CD4-positive, alpha-beta T cell treated with Interleukin-15 for 1 hour (primary cell): ENCODE data around the gene HIRA.
"Not testable (repeated sequence)": the region's sequence is repeated elsewhere in the genome, so short reads cannot be mapped to it uniquely, and the experiment has no call there.

ENCODE experiments used
- DNase-seq: peaks from one replicate; pipeline ENCODE4 v3.0.0-alpha.2; 2020

Gene HIRA

GRCh38 chr22:19320136-19320535 lies 111.4 kb downstream of the HIRA start:
- DNase-seq, result not testable (repeated sequence)

GRCh38 chr22:19319281-19319680 lies 112.3 kb downstream of the HIRA start:
- no peak for DNase-seq

GRCh38 chr22:19317865-19318264 lies 113.7 kb downstream of the HIRA start:
- no peak for DNase-seq

- DNase-seq, result no peak
Measured at GRCh38 chr22:19307872-19308271, 123.7 kb downstream of the HIRA start.

GRCh38 chr22:19306535-19306934 lies 125.0 kb downstream of the HIRA start:
- DNase-seq, result not testable (repeated sequence)

GRCh38 chr22:19304547-19304946 lies 127.0 kb downstream of the HIRA start:
- DNase-seq, result no peak

GRCh38 chr22:19303785-19304184 lies 127.7 kb downstream of the HIRA start:
- DNase-seq, result no peak

GRCh38 chr22:19295733-19296132 lies 135.8 kb downstream of the HIRA start:
- DNase-seq, result no peak

GRCh38 chr22:19292458-19293230 lies 138.9 kb downstream of the HIRA start:
- DNase-seq, result no peak

- DNase-seq, result peak; percentile 70
Measured at GRCh38 chr22:19291580-19292457, 139.7 kb downstream of the HIRA start, which contains the start of gene CLTCL1. Gene CLTCL1 (minus strand): TSS chr22:19291719. CDS start chr22:19291641, 78 bp downstream.

GRCh38 chr22:19291218-19291579 lies 140.3 kb downstream of the HIRA start:
- no peak for DNase-seq

GRCh38 chr22:19290400-19291217 lies 140.9 kb downstream of the HIRA start:
- DNase-seq, result no peak

GRCh38 chr22:19289475-19290161 lies 141.9 kb downstream of the HIRA start:
- no peak for DNase-seq

GRCh38 chr22:19287889-19288288 lies 143.6 kb downstream of the HIRA start:
- DNase-seq, result no peak

GRCh38 chr22:19287076-19287707 lies 144.3 kb downstream of the HIRA start:
- DNase-seq, result no peak

- DNase-seq, result no peak
Measured at GRCh38 chr22:19285831-19286230, 145.7 kb downstream of the HIRA start.
